Endothelial cell (in vitro differentiated cells): ENCODE measurements around the gene F13B. TPM values are rescaled to one million over a fixed set of nuclear protein-coding genes. Genes with fewer than 3 reads are reported as not detected.

Experiments used
- DNase-seq: peaks from one replicate; pipeline ENCODE4 v3.0.0; 2021; ENCODE audit warnings: low spot score
- H3K27ac Mint-ChIP-seq: one replicate; pipeline ENCODE4 v1.8.0; 2021; ENCODE audit warnings: mixed read lengths, inconsistent platforms; ENCODE audit not compliant: unreplicated experiment
- H3K27me3 Mint-ChIP-seq: one replicate; pipeline ENCODE4 v1.8.0; 2021; ENCODE audit warnings: mild to moderate bottlenecking, moderate library complexity, mixed read lengths, inconsistent platforms; ENCODE audit not compliant: unreplicated experiment
- H3K36me3 Mint-ChIP-seq: one replicate; pipeline ENCODE4 v1.8.0; 2021; ENCODE audit warnings: mild to moderate bottlenecking, low read depth, mixed read lengths, inconsistent platforms; ENCODE audit not compliant: unreplicated experiment
- H3K4me1 Mint-ChIP-seq: one replicate; pipeline ENCODE4 v1.8.0; 2021; ENCODE audit warnings: mild to moderate bottlenecking, mixed read lengths, inconsistent platforms; ENCODE audit not compliant: unreplicated experiment
- H3K4me3 Mint-ChIP-seq: one replicate; pipeline ENCODE4 v1.8.0; 2021; ENCODE audit warnings: mild to moderate bottlenecking, mixed read lengths, inconsistent platforms; ENCODE audit not compliant: unreplicated experiment
- H3K9me3 Mint-ChIP-seq: one replicate; pipeline ENCODE4 v1.8.0; 2021; ENCODE audit warnings: mixed read lengths, inconsistent platforms; ENCODE audit not compliant: unreplicated experiment
- CTCF ChIP-seq: fragments of 200-600 bp; sonication (generic); IDR thresholded peaks from one replicate; pipeline ENCODE4 v1.5.0; 2021; ENCODE audit warnings: antibody characterized with exemption; ENCODE audit not compliant: unreplicated experiment
- total RNA-seq: library from RNA; stranded (reverse); fragmentation: NEBNext Ultra II Directional; extraction: Animal tissue kit (Norgen Biotek cat#: 25700); gene quantifications from one replicate; pipeline ENCODE4 v1.2.1, GENCODE V29; 2021; ENCODE audit not compliant: unreplicated experiment

The F13B gene
- total RNA-seq, 1 donor from 2014 or later, result not detected

GRCh38 chr1:197063212-197063611 is 3.8 kb downstream of the F13B start:
- Mint-ChIP-seq H3K9me3 (no peaks in the 10 kb centered on the region), H3K27me3 (no peaks in the 10 kb centered on the region), H3K36me3 (no peaks in the 10 kb centered on the region), H3K27ac (no peak overlapping the region), H3K4me3 (no peak overlapping the region), H3K4me1 (no peaks in the 10 kb centered on the region)
- DNase-seq, result no peak
- no peak for TF ChIP-seq CTCF

- no peaks in the 10 kb centered on the region for H3K9me3 Mint-ChIP-seq
- H3K27ac Mint-ChIP-seq, result no peak overlapping the region
- DNase-seq, result no peak
- peaks cover under 1% of the 10 kb centered on the region for H3K27me3 Mint-ChIP-seq
- no peaks in the 10 kb centered on the region for H3K36me3 Mint-ChIP-seq
- H3K4me3 Mint-ChIP-seq, result no peak overlapping the region
- H3K4me1 Mint-ChIP-seq, result no peaks in the 10 kb centered on the region
- no peak for TF ChIP-seq CTCF
These were observed 4.4 kb downstream of the F13B start for GRCh38 chr1:197062692-197063091.

GRCh38 chr1:197049100-197049499 is 18.0 kb downstream of the F13B start:
- no peak overlapping the region for H3K27ac Mint-ChIP-seq
- H3K9me3 Mint-ChIP-seq, result no peaks in the 10 kb centered on the region
- H3K4me1 Mint-ChIP-seq, result no peaks in the 10 kb centered on the region
- H3K36me3 Mint-ChIP-seq, result no peaks in the 10 kb centered on the region
- no peak for TF ChIP-seq CTCF
- no peak for DNase-seq
- H3K4me3 Mint-ChIP-seq, result no peak overlapping the region
- H3K27me3 Mint-ChIP-seq, result no peaks in the 10 kb centered on the region

- Mint-ChIP-seq H3K4me1 (no peaks in the 10 kb centered on the region), H3K36me3 (no peaks in the 10 kb centered on the region), H3K4me3 (no peak overlapping the region), H3K27ac (no peak overlapping the region), H3K27me3 (no peaks in the 10 kb centered on the region), H3K9me3 (no peaks in the 10 kb centered on the region)
- no peak for TF ChIP-seq CTCF
- no peak for DNase-seq
These were observed 24.3 kb downstream of the F13B start for GRCh38 chr1:197042676-197043341.

- no peak for TF ChIP-seq CTCF
- no peak overlapping the region for H3K27ac Mint-ChIP-seq
- no peaks in the 10 kb centered on the region for H3K9me3 Mint-ChIP-seq
- H3K27me3 Mint-ChIP-seq, result no peaks in the 10 kb centered on the region
- no peak overlapping the region for H3K4me3 Mint-ChIP-seq
- DNase-seq, result no peak
- no peaks in the 10 kb centered on the region for H3K36me3 Mint-ChIP-seq
- H3K4me1 Mint-ChIP-seq, result no peaks in the 10 kb centered on the region
These were observed 25.3 kb downstream of the F13B start for GRCh38 chr1:197041486-197042353.
